Stimulated activated CD4-positive, alpha-beta T cell treated with anti-CD3 and anti-CD28 coated beads, Interleukin-1b, Interleukin-23, amount 100 ng/mL, for 4 hours (primary cell): ENCODE measurements around the gene NF1.
"Not testable (repeated sequence)": the region's sequence is repeated elsewhere in the genome, so short reads cannot be mapped to it uniquely, and the experiment has no call there.

Experiments used
- DNase-seq, 2 donors: peaks; one replicate each; pipeline ENCODE4 v3.0.0-alpha.2; 2020; ENCODE audit warnings: low read depth in 2 of 2

The NF1 gene

DNA sequence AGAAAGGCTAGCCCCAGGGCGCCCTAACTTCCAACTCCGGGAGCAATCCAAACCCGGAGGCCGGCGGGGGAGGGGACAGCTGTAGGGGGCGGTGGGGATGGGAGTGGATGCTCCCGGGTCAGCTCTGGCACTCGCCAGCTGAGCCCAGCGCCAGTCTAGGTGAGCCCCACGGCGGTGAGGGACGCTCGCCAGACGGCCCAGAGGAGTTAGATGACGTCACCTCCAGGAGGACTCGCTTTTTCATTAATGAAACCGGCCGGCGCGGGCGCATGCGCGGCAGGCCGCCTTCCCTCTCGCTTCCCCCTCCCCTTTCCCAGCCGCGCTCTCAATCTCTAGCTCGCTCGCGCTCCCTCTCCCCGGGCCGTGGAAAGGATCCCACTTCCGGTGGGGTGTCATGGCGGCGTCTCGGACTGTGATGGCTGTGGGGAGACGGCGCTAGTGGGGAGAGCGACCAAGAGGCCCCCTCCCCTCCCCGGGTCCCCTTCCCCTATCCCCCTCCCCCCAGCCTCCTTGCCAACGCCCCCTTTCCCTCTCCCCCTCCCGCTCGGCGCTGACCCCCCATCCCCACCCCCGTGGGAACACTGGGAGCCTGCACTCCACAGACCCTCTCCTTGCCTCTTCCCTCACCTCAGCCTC, at the start of gene NF1:
NF1 (plus strand) TSS at position 378 of the 636 bp plus-strand sequence. CDS start 333 bp downstream, outside the sequence.
- DNase-seq: peak; percentile 77 to 78

DNA sequence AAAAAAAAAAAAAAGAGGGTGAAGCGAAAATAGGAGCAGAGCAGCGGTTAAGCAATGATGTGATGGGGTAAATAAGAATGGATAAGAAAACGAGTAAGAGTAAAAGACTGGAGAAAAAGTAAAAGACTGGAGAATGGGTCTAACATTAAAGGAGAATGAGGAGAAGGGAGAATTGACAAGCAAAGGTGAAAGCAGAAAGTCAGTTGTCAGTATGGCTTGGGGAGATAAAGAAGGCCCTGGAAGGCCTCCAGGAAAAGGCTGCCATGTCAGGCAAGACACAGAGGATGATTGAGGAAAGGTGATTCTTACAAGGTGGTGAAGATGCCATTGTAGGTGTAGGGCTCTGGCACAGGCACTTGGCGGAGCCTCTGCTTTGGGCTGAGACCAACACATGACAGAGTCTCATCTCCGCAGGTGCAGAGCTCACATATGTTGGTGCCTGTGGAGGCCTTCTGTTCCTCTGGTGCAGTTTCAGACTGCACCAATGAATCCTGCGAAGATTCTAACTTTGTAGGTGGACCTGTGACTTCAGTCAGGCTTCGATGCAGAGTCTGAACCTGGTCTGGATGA, 47.8 kb upstream of the NF1 start:
- DNase-seq: not testable (repeated sequence)

DNA sequence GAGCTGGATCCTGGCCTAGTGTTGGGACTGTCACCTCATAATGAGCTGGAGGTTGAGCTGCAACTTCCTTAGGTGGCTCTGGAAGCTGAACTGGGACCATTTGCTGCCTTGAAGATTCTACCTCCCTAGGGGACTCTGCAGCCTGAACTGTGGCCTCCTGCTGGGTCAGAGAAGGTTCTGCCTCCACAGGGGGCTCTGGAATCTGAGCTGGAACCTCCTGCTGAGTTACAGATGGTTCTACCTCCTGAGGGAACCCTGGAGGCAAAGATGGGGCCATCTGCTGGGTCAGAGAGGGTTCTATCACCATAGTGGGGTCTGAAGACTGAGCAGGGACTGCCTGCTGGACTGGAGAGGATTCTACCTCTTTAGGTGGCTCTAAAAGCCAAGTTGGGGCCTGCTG, 46.6 kb upstream of the NF1 start:
- DNase-seq: no peak

- DNase-seq: no peak
Measured at GRCh38 chr17:31048780-31049179, 46.0 kb upstream of the NF1 start.

DNA sequence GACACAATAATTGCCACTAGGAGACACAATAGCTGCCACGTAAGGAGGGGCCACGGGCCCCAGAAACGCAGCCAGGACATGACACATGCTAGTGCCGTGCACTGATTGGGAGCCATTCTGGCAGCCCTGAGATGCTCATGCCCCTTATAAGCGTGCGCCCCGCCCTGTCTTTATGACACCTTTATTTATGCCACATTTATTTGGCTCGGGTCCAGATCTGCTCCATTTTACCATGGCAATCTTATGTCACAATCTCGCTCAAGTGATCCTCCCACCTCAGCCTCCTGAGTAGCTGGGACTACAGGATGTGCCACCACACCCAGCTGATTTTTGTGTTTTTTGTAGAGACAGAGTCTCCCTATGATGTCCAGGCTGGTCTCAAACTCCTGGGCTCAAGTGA, 43.8 kb upstream of the NF1 start:
- DNase-seq: no peak

GRCh38 chr17:31051506-31051905, 43.3 kb upstream of the NF1 start:
- DNase-seq: no peak

DNA sequence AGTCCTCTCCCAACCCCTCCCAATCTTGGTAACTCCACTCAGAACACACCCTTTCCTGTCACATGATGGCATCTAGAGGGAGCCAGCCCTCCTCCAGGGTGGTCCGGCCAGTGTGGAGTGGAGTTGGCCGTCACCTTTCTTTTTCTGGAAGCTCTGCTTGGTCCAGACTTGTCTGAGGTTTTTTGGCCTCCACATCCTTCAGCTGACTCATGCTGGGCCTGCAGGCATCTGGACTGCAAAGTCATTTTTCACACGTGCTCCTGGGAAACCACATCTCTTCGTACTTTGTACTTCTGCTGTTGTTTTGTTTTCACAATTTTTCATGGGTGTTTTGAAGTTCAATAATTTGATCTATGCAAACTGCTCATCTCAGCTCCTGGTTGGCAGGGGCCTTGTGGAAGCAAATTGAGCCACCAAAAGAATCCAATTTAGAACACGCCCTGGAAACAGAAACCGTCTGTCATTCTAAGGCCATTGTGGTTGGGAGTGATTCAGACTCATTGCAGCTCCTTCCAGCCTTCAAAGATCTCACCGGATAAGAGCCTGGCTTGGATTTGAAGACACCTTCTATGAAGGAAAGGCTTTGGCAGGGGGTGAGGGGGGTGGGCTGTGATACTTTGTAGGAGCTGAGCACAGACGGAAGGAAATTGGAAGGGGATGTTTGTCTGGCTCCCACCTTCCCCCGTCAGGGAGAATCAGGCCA, 42.4 kb upstream of the NF1 start:
- DNase-seq: no peak

DNA sequence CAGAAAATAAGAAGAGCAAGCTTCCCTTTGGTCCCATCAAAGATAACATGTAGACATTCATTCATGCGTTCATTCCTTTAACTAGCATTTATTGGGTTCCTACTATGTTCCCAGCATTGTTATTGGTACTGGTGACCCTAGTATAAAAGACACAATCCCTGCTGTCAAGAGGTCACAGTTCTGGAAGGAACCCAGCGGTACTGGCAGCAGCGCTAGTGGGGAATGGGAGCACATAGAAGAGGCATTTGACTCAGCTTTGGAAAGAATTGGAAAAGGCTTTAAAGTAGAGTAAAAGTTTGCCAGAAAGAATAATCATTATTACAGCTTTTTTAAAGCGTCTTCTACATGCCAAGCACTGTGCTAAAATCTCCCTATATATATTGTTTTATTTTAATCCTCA, 41.7 kb upstream of the NF1 start:
- DNase-seq: no peak

- DNase-seq: no peak
Measured at GRCh38 chr17:31054761-31055160, 40.0 kb upstream of the NF1 start.

DNA sequence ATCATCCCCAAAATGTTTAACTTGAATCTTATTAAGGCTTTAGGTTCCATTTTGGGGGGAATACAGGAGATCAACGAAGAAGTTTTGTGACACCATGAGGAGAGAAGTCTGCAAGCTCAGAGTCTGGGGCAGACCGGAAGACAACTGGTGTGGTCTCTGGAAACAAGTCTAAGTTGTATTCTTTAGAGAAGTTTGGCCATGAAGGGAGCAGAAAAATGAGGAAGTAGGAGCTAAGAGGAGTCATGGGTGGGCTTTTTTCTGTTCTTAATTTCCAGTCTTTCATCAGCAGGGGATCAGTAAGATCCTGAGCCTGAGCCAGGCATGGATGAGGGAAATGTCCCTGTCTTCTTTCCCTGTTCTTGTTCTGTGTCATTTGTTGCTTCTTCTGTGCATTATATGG, 35.8 kb upstream of the NF1 start:
- no peak for DNase-seq

DNA sequence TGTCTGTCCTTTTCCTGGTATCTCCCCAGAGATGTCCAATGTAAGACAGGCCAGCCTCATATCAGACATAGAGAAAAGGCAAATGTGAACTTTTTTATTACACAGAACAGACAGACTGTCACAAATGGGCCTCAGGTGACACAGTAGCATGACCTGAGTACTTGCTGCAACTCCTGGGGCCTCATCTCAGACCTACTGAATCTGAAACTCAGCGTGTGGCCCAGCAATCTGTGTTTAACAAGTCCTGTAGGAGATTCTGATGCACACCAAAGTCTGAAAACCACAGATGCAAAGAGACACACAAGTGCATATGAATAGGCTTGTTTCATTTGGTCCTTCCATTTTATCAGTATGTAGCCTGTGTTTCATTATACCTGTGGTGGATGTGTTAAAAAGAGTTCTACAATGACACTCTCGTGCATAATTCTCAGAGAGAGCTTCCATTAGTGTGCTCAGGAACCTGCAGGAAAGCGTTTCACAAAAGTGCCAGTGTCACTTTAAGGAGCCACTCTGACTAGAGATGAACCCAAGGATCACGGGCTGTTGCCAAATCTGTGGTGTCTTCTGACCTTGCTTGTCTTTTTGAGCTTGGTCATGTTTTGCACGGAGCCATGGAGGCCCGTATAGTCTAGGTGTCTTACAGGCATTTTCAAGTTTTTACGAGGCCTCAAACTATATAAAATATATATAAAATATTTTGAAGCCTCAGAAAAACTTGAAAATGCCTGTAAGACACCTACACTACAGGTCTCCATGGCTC, 33.8 kb upstream of the NF1 start:
- DNase-seq: no peak

- DNase-seq: no peak
Measured at GRCh38 chr17:31061678-31062077, 33.1 kb upstream of the NF1 start.

- no peak for DNase-seq
Measured at GRCh38 chr17:31062346-31062745, 32.4 kb upstream of the NF1 start.

GRCh38 chr17:31064707-31065106, 30.1 kb upstream of the NF1 start:
- no peak for DNase-seq

DNA sequence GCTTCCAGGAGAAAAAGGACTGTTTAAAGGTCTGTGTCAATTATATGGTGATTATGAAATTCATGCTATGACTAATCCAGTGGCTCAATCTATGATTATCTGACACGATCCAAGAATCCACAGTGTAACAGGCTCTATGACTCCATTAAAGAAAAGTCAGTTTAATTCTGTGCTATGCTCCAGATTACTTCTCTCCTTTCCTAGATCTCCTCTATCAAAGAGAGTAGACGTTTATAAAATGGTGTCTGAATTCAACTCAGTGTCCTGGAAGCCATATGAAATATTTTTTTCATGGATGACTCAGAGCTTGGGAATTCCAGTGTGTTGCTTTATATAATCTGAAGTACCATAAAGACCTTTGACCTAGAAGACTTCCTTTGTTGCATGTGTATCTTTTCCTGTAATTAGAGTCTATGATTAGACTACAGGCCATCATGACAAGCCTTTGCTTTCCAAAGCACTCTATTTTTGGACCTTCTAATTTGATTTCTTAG, 27.0 kb upstream of the NF1 start:
- no peak for DNase-seq

- DNase-seq: peak; percentile 6 to 11
Measured at GRCh38 chr17:31068291-31068690, 26.5 kb upstream of the NF1 start.

GRCh38 chr17:31072186-31072585, 22.6 kb upstream of the NF1 start:
- DNase-seq: no peak

- DNase-seq: no peak
Measured at GRCh38 chr17:31073411-31073810, 21.4 kb upstream of the NF1 start.

- no peak for DNase-seq
Measured at GRCh38 chr17:31074772-31075555, 19.8 kb upstream of the NF1 start.

GRCh38 chr17:31078290-31078689, 16.5 kb upstream of the NF1 start:
- no peak for DNase-seq

DNA sequence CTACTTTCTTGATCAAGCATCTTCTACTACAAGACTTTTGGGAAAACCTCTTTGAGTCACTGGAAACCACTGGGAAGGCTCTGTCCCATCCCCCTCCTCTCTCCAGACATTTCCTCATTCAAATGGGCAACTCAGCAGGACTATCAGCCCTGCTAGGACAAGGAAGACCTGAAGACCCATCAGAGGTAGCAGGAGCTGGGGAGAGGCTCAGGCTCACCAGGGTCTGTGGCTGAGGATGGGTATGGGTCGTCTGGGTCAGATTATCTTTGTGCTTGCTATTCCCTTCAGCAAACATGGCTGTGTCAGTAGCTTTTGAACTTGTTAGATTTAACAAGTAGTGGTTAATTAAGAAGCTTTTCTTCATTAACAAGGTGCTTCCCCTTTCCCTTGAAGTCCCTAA, 15.0 kb upstream of the NF1 start:
- DNase-seq: no peak

DNA sequence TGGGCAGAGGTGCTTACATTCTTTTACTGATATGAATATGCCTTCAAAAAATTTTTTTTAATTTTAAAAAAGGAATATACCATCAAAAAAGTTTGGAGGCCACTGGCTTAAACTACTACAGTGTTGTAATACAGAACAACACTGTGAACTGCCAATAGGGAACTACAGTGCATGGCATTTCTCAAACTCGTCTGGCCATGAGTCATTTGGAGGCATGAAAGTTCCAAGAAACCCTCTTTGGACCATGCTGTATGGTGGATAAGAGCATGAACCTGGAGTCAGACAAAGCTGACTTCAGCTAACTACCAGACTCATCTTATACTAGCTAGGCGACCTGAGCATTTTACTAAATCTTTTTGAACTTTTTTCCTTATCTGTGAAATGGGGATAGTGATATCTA, 9.2 kb upstream of the NF1 start:
- no peak for DNase-seq
